ENCODE measurements around the gene TRIO. TPM values are rescaled to one million over a fixed set of nuclear protein-coding genes. Genes with fewer than 3 reads are reported as not detected.

The TRIO gene
- total and polyA plus RNA-seq, 2 donors (not counting 3 experiments of a cell fraction or from before 2014, with no cell fraction given) = 82.9 to 248 TPM

DNA sequence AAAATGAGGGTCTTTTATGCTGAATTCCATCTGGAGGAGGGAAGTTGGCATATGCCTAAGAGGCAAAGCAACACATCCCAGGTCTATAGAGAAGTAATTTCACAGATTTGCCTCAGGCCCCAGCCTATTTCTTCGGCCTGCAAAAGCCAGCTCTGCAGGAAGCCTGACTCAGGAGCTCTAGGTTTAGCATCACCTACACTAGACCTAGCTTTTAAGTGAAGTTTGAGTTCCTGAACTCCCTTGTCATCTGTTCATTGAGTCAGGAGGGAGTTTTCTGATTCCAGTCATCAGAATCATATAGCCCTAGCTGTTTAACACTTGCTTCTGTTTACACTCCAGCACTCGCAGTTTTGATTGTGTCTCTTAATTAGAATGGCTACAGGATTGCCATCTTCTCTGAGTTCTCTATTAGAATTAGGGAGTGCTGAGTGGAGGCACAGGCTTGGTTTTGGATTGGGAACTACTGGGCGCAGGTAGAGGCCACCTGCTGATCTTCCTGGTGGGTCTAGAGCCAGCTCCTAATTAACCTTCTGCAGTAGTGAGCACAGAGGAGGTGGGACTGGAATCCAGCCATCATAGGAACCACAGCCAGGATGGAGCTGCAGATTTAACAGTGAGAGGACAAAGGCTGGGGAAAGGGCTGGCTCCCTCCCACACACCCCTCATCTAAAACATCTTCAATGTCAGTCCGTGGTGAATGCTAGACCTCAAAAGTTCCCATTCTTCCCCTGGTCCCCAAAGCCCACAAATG, 179.5 kb downstream of the TRIO start:
- H3K9me1 ChIP-seq (replicated peaks; ENCODE audit: control insufficient read depth, extremely low read depth, insufficient read depth, low read length) = no peaks in the 10 kb centered on the region
- H3K79me2 ChIP-seq (ENCODE audit: control insufficient read depth, insufficient read depth, low read length) = peaks cover 71% of the 10 kb centered on the region
- peaks cover 8 to 15% of the 10 kb centered on the region in 2 experiments for H3K36me3 ChIP-seq (ENCODE audit: control insufficient read depth in 2 of 2, extremely low read depth in 1 of 2, insufficient read depth in 2 of 2, low read length in 2 of 2)
- no peaks in the 10 kb centered on the region for H3K4me1 ChIP-seq (ENCODE audit: control insufficient read depth, extremely low read depth, insufficient read depth, low read length)
- no peak overlapping the region for H3K27ac ChIP-seq (ENCODE audit: insufficient read depth, low read depth, low read length)
- dilution Hi-C loops (cut with MboI; ENCODE audit: extremely low pct_ligation_motif_present, low sequenced_read_pairs) (no loop called here), intact Hi-C loops (cut with micrococcal nuclease) (no loop called here)
- no TSS peak for BruUV-seq (replicated peaks)
- H3K9me3 ChIP-seq (replicated peaks; ENCODE audit: control insufficient read depth, insufficient read depth, low read length) = no peaks in the 10 kb centered on the region
- TF ChIP-seq EZH2 (IDR thresholded peaks at IDR 0.05; ENCODE audit: borderline replicate concordance, low read depth, low read length, severe bottlenecking) (no peak), GATA2 (IDR thresholded peaks at IDR 0.05; ENCODE audit: insufficient read depth, insufficient read length, low read depth, low read length) (no peak), POLR2A (IDR thresholded peaks at IDR 0.05; ENCODE audit: low read depth, low read length) (no peak), FOS (IDR thresholded peaks at IDR 0.05; ENCODE audit: borderline replicate concordance, insufficient read depth, low read length) (no peak)
- H3K27me3 ChIP-seq (ENCODE audit: control insufficient read depth in 2 of 2, insufficient read depth in 2 of 2, low read length in 2 of 2) = no peaks in the 10 kb centered on the region
- ChIA-PET POLR2A (no interaction called here), CTCF (interaction anchor here (0.9 to 1.2 kb wide), 3 partner anchors 16 to 337 kb away, joined by 3 read pairs; no protein-coding TSS in a partner anchor)
- DNase-seq (ENCODE audit: low read depth, low spot score) (no peak), FAIRE-seq (no peak)
- H4K20me1 ChIP-seq (replicated peaks; ENCODE audit: control insufficient read depth, extremely low read depth, insufficient read depth, low read length) = peaks cover 2% of the 10 kb centered on the region
- H2AFZ ChIP-seq (ENCODE audit: low read depth, low read length) = no peak overlapping the region
- no peak overlapping the region for H3K9ac ChIP-seq (replicated peaks; ENCODE audit: extremely low read depth, insufficient read depth, low read length)
- H3K4me2 ChIP-seq (ENCODE audit: insufficient read depth, low read length) = no peak overlapping the region
- no peak overlapping the region for H3K4me3 ChIP-seq (replicated peaks in 1 of 3; ENCODE audit: insufficient read depth in 1 of 3, low read depth in 1 of 3, low read length in 3 of 3)

DNA sequence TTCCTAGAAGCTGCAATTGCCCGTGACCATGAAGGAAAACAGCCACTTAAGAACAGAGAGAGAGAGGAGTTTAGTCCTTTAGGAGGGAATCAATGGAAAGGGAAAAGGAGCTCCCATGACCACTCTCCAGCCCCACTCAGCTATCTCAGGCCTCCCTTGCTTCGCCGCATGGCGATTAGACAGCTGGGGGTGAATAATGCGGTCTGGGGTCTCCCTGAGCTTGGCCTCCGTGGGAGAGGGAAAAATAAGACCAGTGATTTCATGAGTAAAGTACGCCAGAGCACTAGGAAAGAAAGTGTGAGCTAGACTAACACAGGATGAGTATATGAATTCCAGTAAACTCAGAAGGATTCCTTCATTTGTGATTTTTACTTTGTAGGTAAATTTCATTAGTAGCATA, 180.3 kb downstream of the TRIO start:
- no peaks in the 10 kb centered on the region for H3K4me1 ChIP-seq (ENCODE audit: control insufficient read depth, extremely low read depth, insufficient read depth, low read length)
- H3K9me1 ChIP-seq (replicated peaks; ENCODE audit: control insufficient read depth, extremely low read depth, insufficient read depth, low read length) = no peaks in the 10 kb centered on the region
- H3K4me2 ChIP-seq (ENCODE audit: insufficient read depth, low read length) = no peak overlapping the region
- no peak overlapping the region for H2AFZ ChIP-seq (ENCODE audit: low read depth, low read length)
- H3K9ac ChIP-seq (replicated peaks; ENCODE audit: extremely low read depth, insufficient read depth, low read length) = no peak overlapping the region
- no peak for FAIRE-seq
- ChIA-PET CTCF (interaction anchor here (0.9 to 2.1 kb wide), 4 partner anchors 10 to 337 kb away, joined by 3 to 10 read pairs (median 4); no protein-coding TSS in a partner anchor), POLR2A (interaction anchor here (0.7 kb wide), 1 partner anchor 59 kb away, joined by 3 read pairs; no protein-coding TSS in a partner anchor)
- peaks cover 10 to 15% of the 10 kb centered on the region in 2 experiments for H3K36me3 ChIP-seq (ENCODE audit: control insufficient read depth in 2 of 2, extremely low read depth in 1 of 2, insufficient read depth in 2 of 2, low read length in 2 of 2)
- H3K27me3 ChIP-seq (ENCODE audit: control insufficient read depth in 2 of 2, insufficient read depth in 2 of 2, low read length in 2 of 2) = no peaks in the 10 kb centered on the region
- no peak overlapping the region for H3K4me3 ChIP-seq (replicated peaks in 1 of 3; ENCODE audit: insufficient read depth in 1 of 3, low read depth in 1 of 3, low read length in 3 of 3)
- H3K27ac ChIP-seq (ENCODE audit: insufficient read depth, low read depth, low read length) = no peak overlapping the region
- H4K20me1 ChIP-seq (replicated peaks; ENCODE audit: control insufficient read depth, extremely low read depth, insufficient read depth, low read length) = peaks cover 2% of the 10 kb centered on the region
- intact Hi-C loops (cut with micrococcal nuclease) = no loop called here
- no peaks in the 10 kb centered on the region for H3K9me3 ChIP-seq (replicated peaks; ENCODE audit: control insufficient read depth, insufficient read depth, low read length)
- DNase-seq (ENCODE audit: low read depth, low spot score) = no peak
- TF ChIP-seq FOS (IDR thresholded peaks at IDR 0.05; ENCODE audit: borderline replicate concordance, insufficient read depth, low read length) (no peak), MYC (IDR thresholded peaks at IDR 0.05; ENCODE audit: low read depth, low read length) (no peak), POLR2A (IDR thresholded peaks at IDR 0.05; ENCODE audit: low read depth, low read length) (no peak), EZH2 (IDR thresholded peaks at IDR 0.05; ENCODE audit: borderline replicate concordance, low read depth, low read length, severe bottlenecking) (no peak), JUN (IDR thresholded peaks at IDR 0.05; ENCODE audit: borderline replicate concordance, insufficient read depth, insufficient read length, low read depth) (no peak)
- TF ChIP-seq, protein P1, sequence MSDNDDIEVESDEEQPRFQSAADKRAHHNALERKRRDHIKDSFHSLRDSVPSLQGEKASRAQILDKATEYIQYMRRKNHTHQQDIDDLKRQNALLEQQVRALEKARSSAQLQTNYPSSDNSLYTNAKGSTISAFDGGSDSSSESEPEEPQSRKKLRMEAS (IDR thresholded peaks at IDR 0.05; ENCODE audit: insufficient read depth, insufficient read length) = no peak
- peaks cover 77% of the 10 kb centered on the region for H3K79me2 ChIP-seq (ENCODE audit: control insufficient read depth, insufficient read depth, low read length)
- dilution Hi-C loops (cut with MboI; ENCODE audit: extremely low pct_ligation_motif_present, low sequenced_read_pairs) = no loop called here
- no TSS peak for BruUV-seq (replicated peaks)
